A673 (cell line): ENCODE results near the gene ETFDH.

Source experiments
- EZH2 ChIP-seq: fragments of 200-600 bp; sonication (generic); IDR thresholded peaks from 2 replicates; pipeline ENCODE4 v1.6.1; 2017; ENCODE audit warnings: borderline replicate concordance, low read depth, mild to moderate bottlenecking, mixed read lengths, antibody characterized with exemption, low read length; ENCODE audit not compliant: poor library complexity, severe bottlenecking
- TF ChIP-seq, protein P1 (sequence below): fragments of 300-800, 200-600 bp; sonication (generic); conservative IDR thresholded peaks from 2 replicates; pipeline ENCODE4 v1.5.1; 2017; ENCODE audit warnings: low read depth, mild to moderate bottlenecking, antibody characterized with exemption, low read length, moderate library complexity, mixed read lengths

DNA sequence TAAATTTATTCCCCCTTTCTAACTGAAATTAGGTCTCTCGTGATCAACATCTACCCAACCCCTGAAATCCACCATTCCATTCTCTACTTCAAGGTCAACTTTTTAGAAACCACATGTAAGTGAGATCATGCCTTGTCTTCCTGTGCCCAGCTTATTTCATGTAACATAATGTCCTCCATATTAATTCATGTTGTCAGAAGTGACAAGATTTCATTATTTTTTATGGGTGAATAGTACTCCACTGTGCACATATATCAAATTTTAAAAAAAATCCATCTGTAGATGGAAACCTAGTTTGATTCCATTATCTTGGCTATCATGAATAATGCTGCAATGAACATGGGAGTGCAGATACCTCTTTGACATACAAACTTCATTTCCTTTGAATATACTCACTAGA is 49.6 kb downstream of the ETFDH start:
- TF ChIP-seq, protein P1, sequence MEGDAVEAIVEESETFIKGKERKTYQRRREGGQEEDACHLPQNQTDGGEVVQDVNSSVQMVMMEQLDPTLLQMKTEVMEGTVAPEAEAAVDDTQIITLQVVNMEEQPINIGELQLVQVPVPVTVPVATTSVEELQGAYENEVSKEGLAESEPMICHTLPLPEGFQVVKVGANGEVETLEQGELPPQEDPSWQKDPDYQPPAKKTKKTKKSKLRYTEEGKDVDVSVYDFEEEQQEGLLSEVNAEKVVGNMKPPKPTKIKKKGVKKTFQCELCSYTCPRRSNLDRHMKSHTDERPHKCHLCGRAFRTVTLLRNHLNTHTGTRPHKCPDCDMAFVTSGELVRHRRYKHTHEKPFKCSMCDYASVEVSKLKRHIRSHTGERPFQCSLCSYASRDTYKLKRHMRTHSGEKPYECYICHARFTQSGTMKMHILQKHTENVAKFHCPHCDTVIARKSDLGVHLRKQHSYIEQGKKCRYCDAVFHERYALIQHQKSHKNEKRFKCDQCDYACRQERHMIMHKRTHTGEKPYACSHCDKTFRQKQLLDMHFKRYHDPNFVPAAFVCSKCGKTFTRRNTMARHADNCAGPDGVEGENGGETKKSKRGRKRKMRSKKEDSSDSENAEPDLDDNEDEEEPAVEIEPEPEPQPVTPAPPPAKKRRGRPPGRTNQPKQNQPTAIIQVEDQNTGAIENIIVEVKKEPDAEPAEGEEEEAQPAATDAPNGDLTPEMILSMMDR, result no peak
- TF ChIP-seq EZH2, result no peak
